Thoracic aorta (tissue), 2 donors: Measurements from ENCODE around the gene SOX1. TPM values are rescaled to one million over a fixed set of nuclear protein-coding genes. Genes with fewer than 3 reads are reported as not detected.

Source experiments
- ATAC-seq: fragments of 150-250 bp; one replicate; pipeline ENCODE4 v1.8.0; 2017; ENCODE audit warnings: low read depth; ENCODE audit not compliant: insufficient number of reproducible peaks, low FRiP score
- DNase-seq: peaks from one replicate; pipeline ENCODE4 v3.0.0-alpha.2; 2020; ENCODE audit warnings: low spot score
- H3K27ac ChIP-seq, 2 donors: fragments of 200-600 bp; sonication (generic); 1 replicate in 1 of 2; 2 replicates in 1 of 2; pipeline ENCODE4 v1.5.1; 2016; ENCODE audit warnings: mild to moderate bottlenecking in 2 of 2, moderate library complexity in 2 of 2
- H3K27me3 ChIP-seq: fragments of 200-600 bp; sonication (generic); replicated peaks from 2 replicates; pipeline ENCODE4 v1.6.0; 2016; ENCODE audit warnings: mild to moderate bottlenecking; ENCODE audit not compliant: insufficient read depth
- H3K36me3 ChIP-seq: fragments of 200-600 bp; sonication (generic); one replicate; pipeline ENCODE4 v1.5.1; 2016
- H3K4me1 ChIP-seq, 2 donors: fragments of 200-600 bp; sonication (generic); 1 replicate in 1 of 2; 2 replicates in 1 of 2; pipeline versions ENCODE4 v1.5.1 to v1.6.0; 2016; ENCODE audit warnings: low read depth in 2 of 2, mild to moderate bottlenecking in 1 of 2; ENCODE audit not compliant: control insufficient read depth in 1 of 2
- H3K4me3 ChIP-seq: fragments of 200-600 bp; sonication (generic); 2 replicates; pipeline ENCODE4 v1.5.1; 2016; ENCODE audit warnings: mild to moderate bottlenecking
- H3K9me3 ChIP-seq: fragments of 200-600 bp; sonication (generic); 2 replicates; pipeline ENCODE4 v1.5.1; 2016
- CTCF ChIP-seq: fragments of 200-600 bp; sonication (generic); IDR thresholded peaks from one replicate; pipeline ENCODE4 v1.5.1; 2019; ENCODE audit warnings: antibody characterized with exemption
- total RNA-seq, 2 donors: library from RNA; depleted of rRNA; stranded (reverse); fragments of >200 nt; gene quantifications; one replicate each; pipeline versions ENCODE4 v1.1.0 to v1.2.3, GENCODE V29; 2016

SOX1 gene
- total RNA-seq, 2 donors from 2014 or later, result not detected

- no peak for ATAC-seq
- Histone ChIP-seq H3K27me3 (no peaks in the 10 kb centered on the region), H3K9me3 (peaks cover 7% of the 10 kb centered on the region)
Measured at GRCh38 chr13:112079696-112080095, 12.7 kb downstream of the SOX1 start.

GRCh38 chr13:112083971-112084370, 17.0 kb downstream of the SOX1 start:
- Histone ChIP-seq H3K27me3 (no peaks in the 10 kb centered on the region), H3K36me3 (no peaks in the 10 kb centered on the region), H3K27ac (no peak overlapping the region), H3K4me3 (no peak overlapping the region), H3K9me3 (peaks cover 14% of the 10 kb centered on the region), H3K4me1 (no peaks in the 10 kb centered on the region)
- ATAC-seq (no peak), DNase-seq (no peak)
- no peak for TF ChIP-seq CTCF

More at GRCh38 chr13:112079696-112080095, 12.7 kb downstream of the SOX1 start:
- Histone ChIP-seq H3K36me3 (no peaks in the 10 kb centered on the region), H3K4me3 (no peak overlapping the region), H3K27ac (no peak overlapping the region), H3K4me1 (no peaks in the 10 kb centered on the region)
- DNase-seq, result no peak
- no peak for TF ChIP-seq CTCF

GRCh38 chr13:112092453-112092852, 25.5 kb downstream of the SOX1 start:
- Histone ChIP-seq H3K9me3 (no peaks in the 10 kb centered on the region), H3K4me3 (no peak overlapping the region), H3K27me3 (no peaks in the 10 kb centered on the region), H3K4me1 (no peaks in the 10 kb centered on the region), H3K36me3 (no peaks in the 10 kb centered on the region), H3K27ac (no peak overlapping the region)
- DNase-seq (no peak), ATAC-seq (no peak)
- no peak for TF ChIP-seq CTCF

GRCh38 chr13:112095354-112095753, 28.4 kb downstream of the SOX1 start:
- no peak for DNase-seq
- no peaks in the 10 kb centered on the region for H3K27me3 ChIP-seq
- no peak for TF ChIP-seq CTCF

GRCh38 chr13:112096959-112097358, 30.0 kb downstream of the SOX1 start:
- no peak for ATAC-seq

More at GRCh38 chr13:112095354-112095753, 28.4 kb downstream of the SOX1 start:
- no peaks in the 10 kb centered on the region for H3K4me1 ChIP-seq
- no peaks in the 10 kb centered on the region for H3K9me3 ChIP-seq
- no peak for ATAC-seq
- no peak overlapping the region for H3K27ac ChIP-seq
- no peak overlapping the region for H3K4me3 ChIP-seq
- no peaks in the 10 kb centered on the region for H3K36me3 ChIP-seq

More at GRCh38 chr13:112096959-112097358, 30.0 kb downstream of the SOX1 start:
- Histone ChIP-seq H3K27me3 (no peaks in the 10 kb centered on the region), H3K9me3 (no peaks in the 10 kb centered on the region), H3K27ac (no peak overlapping the region), H3K4me3 (no peak overlapping the region), H3K4me1 (no peaks in the 10 kb centered on the region), H3K36me3 (no peaks in the 10 kb centered on the region)
- no peak for TF ChIP-seq CTCF
- no peak for DNase-seq
